ENCODE measurements around the gene APRT.

Gene APRT

DNA sequence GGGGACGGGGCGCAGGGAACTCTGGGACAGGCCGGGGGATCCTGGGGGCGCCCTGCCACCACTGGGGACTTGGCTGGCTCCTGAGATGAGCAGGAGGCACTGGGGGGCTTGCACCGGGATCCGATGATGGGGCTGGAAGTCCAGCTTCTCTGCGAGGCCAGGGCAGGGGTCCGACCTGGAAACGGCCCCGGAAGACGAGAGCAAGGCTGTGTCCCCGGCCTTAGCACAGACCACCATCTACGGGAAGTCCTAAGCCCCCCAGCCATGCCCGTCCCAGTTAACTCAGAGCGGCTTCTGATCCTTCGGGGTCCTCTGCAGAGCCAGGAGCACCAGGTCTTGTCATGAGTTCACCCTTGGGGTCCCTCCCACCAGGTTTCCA is 7.6 kb downstream of the APRT start:
- peaks cover 15% of the 10 kb centered on the region for H4K20me1 ChIP-seq (ENCODE audit: insufficient read depth, low read length)

DNA sequence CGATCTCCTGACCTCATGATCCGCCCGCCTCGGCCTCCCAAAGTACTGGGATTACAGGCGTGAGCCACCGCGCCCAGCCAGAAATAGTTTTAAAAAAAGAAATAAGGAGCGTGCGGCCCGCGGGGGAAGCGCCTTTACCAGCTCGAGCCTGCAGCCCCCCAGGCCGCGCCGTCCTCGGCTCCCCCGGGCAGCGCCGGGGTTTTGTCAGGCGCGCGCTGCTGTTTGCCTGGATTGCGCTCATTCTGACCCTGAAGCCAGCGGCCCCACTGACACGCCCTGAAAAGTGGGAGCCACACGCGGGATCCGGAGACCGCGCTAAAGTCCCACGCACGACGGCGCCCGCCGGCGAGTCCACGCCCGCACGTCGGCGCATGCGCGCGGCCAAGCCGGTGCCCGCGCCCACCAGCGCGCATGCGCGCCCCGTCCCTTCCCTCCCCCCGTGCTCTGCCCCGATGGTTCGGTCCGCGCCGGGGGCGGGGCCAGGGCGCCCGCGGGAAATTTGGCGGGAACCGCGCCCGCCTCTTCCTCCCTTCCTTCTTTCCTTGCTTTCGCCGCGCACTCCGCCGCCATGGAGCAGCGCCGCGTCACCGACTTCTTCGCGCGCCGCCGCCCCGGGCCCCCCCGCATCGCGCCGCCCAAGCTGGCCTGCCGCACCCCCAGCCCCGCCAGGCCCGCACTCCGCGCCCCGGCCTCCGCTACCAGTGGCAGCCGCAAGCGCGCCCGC is 8.3 kb downstream of the APRT start, which contains the start of gene CDT1:
TSS of gene CDT1 (plus strand) at position 526 of the 724 bp plus-strand sequence. CDS start at position 569, 43 bp downstream.
- Histone ChIP-seq H3K4me2 (ENCODE audit: low read length) (peak within 1 kb of the TSS; percentile 94), H3K9ac (ENCODE audit: low read length) (peak within 1 kb of the TSS; percentile 83), H2AFZ (ENCODE audit: low read depth, low read length) (no peak within 1 kb of the TSS), H3K9me3 (ENCODE audit: insufficient read depth, low read length) (no peaks in the 10 kb centered on the region), H3K79me2 (ENCODE audit: low read length) (peaks cover 30% of the 10 kb centered on the region), H3K36me3 (replicated peaks; ENCODE audit: low read depth, low read length) (peaks cover 43% of the 10 kb centered on the region), H4K20me1 (ENCODE audit: insufficient read depth, low read length) (peaks cover 13% of the 10 kb centered on the region), H3K27me3 (ENCODE audit: low read depth, low read length) (no peaks in the 10 kb centered on the region), H3K4me3 (ENCODE audit: low read length) (peak within 1 kb of the TSS; percentile 78), H3K4me1 (ENCODE audit: low read length) (peaks cover 13% of the 10 kb centered on the region; the same call in 1 of the 2 replicates), H3K27ac (ENCODE audit: low read length) (peak within 1 kb of the TSS; percentile 77)
- no peak for TF ChIP-seq EZH2phosphoT487 (IDR thresholded peaks at IDR 0.05; ENCODE audit: low read depth)
- TF ChIP-seq, protein P1, sequence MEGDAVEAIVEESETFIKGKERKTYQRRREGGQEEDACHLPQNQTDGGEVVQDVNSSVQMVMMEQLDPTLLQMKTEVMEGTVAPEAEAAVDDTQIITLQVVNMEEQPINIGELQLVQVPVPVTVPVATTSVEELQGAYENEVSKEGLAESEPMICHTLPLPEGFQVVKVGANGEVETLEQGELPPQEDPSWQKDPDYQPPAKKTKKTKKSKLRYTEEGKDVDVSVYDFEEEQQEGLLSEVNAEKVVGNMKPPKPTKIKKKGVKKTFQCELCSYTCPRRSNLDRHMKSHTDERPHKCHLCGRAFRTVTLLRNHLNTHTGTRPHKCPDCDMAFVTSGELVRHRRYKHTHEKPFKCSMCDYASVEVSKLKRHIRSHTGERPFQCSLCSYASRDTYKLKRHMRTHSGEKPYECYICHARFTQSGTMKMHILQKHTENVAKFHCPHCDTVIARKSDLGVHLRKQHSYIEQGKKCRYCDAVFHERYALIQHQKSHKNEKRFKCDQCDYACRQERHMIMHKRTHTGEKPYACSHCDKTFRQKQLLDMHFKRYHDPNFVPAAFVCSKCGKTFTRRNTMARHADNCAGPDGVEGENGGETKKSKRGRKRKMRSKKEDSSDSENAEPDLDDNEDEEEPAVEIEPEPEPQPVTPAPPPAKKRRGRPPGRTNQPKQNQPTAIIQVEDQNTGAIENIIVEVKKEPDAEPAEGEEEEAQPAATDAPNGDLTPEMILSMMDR (IDR thresholded peaks at IDR 0.05; ENCODE audit: low read depth, low read length): no peak

More for the DNA sequence above, 7.6 kb downstream of the APRT start:
- H3K27me3 ChIP-seq (ENCODE audit: low read depth, low read length): no peaks in the 10 kb centered on the region
- H3K4me1 ChIP-seq (ENCODE audit: low read length): peaks cover 13% of the 10 kb centered on the region; the same call in 1 of the 2 replicates
- no peaks in the 10 kb centered on the region for H3K9me3 ChIP-seq (ENCODE audit: insufficient read depth, low read length)
- H2AFZ ChIP-seq (ENCODE audit: low read depth, low read length): no peak overlapping the region
- peaks cover 30% of the 10 kb centered on the region for H3K79me2 ChIP-seq (ENCODE audit: low read length)
- H3K36me3 ChIP-seq (replicated peaks; ENCODE audit: low read depth, low read length): peaks cover 46% of the 10 kb centered on the region
- peak overlapping the region; percentile 78 for H3K9ac ChIP-seq (ENCODE audit: low read length)
- TF ChIP-seq EZH2phosphoT487 (IDR thresholded peaks at IDR 0.05; ENCODE audit: low read depth): no peak
- TF ChIP-seq, protein P1 (IDR thresholded peaks at IDR 0.05; ENCODE audit: low read depth, low read length): no peak
- H3K27ac ChIP-seq (ENCODE audit: low read length): peak overlapping the region; percentile 77
- peak overlapping the region; percentile 61 for H3K4me2 ChIP-seq (ENCODE audit: low read length)
- H3K4me3 ChIP-seq (ENCODE audit: low read length): peak overlapping the region; percentile 78

DNA sequence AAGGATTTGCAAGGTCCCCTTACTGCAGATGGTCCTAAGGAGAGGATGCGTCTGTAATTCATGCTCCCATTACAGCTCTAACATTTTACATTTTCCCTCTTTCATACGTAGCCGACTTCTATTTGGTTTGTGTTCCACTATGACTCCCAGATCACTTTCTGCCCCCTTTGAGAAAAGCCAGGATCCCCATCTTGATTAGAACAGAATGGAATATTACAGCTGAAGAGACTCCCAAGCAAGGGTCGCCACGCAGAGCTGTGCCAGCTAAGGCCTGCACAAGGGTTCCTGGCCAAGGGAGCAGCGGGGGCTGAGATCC is 11.5 kb downstream of the APRT start:
- TF ChIP-seq, protein P1 (IDR thresholded peaks at IDR 0.05; ENCODE audit: low read depth, low read length): no peak
- no peak for TF ChIP-seq EZH2phosphoT487 (IDR thresholded peaks at IDR 0.05; ENCODE audit: low read depth)
- Histone ChIP-seq H3K4me3 (ENCODE audit: low read length) (no peak overlapping the region), H3K27me3 (ENCODE audit: low read depth, low read length) (no peaks in the 10 kb centered on the region), H4K20me1 (ENCODE audit: insufficient read depth, low read length) (peaks cover 6% of the 10 kb centered on the region), H3K27ac (ENCODE audit: low read length) (no peak overlapping the region), H3K4me1 (ENCODE audit: low read length) (peaks cover 13% of the 10 kb centered on the region; the same call in 1 of the 2 replicates), H3K79me2 (ENCODE audit: low read length) (peaks cover 17% of the 10 kb centered on the region), H2AFZ (ENCODE audit: low read depth, low read length) (no peak overlapping the region), H3K9ac (ENCODE audit: low read length) (no peak overlapping the region), H3K36me3 (replicated peaks; ENCODE audit: low read depth, low read length) (peaks cover 16% of the 10 kb centered on the region), H3K9me3 (ENCODE audit: insufficient read depth, low read length) (no peaks in the 10 kb centered on the region), H3K4me2 (ENCODE audit: low read length) (no peak overlapping the region)

DNA sequence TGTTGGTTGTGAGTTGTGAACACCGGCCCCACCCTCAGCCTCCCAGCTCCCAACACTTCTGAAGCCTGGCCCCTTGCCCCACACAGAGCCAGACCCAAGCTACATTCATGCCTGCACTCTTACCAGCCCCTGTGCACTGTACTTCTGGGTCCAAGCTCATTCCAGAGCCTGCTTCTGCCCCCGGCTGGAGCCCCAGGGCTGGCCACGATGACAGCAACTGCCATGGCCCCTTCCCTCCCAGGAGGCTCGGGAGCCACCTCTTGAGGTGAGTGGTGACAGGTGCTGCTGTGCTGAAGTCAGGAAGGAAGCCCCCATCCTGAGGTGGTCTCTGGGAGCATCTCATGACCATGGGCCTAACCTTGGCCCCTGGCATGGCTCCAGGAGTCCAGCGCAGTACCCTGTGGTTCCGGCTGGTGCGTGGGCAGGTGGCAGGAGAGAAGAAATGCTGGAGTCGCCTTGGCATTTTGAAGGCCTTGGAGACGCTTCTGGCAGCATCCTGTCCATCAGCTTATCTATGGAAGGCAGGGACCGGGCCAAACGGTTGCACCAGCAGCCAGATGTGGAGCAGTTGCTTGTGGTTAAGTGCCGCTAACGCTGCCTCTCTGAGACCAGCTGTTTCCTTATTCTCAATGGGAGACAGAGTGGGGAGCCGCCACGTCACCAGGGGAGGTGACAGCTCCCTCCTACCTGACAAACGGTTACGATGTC is 12.0 kb downstream of the APRT start:
- no peaks in the 10 kb centered on the region for H3K27me3 ChIP-seq (ENCODE audit: low read depth, low read length)
- H3K9me3 ChIP-seq (ENCODE audit: insufficient read depth, low read length): no peaks in the 10 kb centered on the region
- H3K79me2 ChIP-seq (ENCODE audit: low read length): peaks cover 11% of the 10 kb centered on the region
- H4K20me1 ChIP-seq (ENCODE audit: insufficient read depth, low read length): peaks cover 1% of the 10 kb centered on the region
- H3K9ac ChIP-seq (ENCODE audit: low read length): no peak overlapping the region
- TF ChIP-seq, protein P1 (IDR thresholded peaks at IDR 0.05; ENCODE audit: low read depth, low read length): no peak
- no peak for TF ChIP-seq EZH2phosphoT487 (IDR thresholded peaks at IDR 0.05; ENCODE audit: low read depth)
- H3K4me1 ChIP-seq (ENCODE audit: low read length): peaks cover 8% of the 10 kb centered on the region; the same call in 1 of the 2 replicates
- peaks cover 12% of the 10 kb centered on the region for H3K36me3 ChIP-seq (replicated peaks; ENCODE audit: low read depth, low read length)
- H3K27ac ChIP-seq (ENCODE audit: low read length): no peak overlapping the region
- H2AFZ ChIP-seq (ENCODE audit: low read depth, low read length): no peak overlapping the region
- H3K4me2 ChIP-seq (ENCODE audit: low read length): no peak overlapping the region
- H3K4me3 ChIP-seq (ENCODE audit: low read length): no peak overlapping the region

All from OCI-LY3 (cell line).